ENCODE results near the gene SNX4.
"Not testable (repeated sequence)": the region's sequence is repeated elsewhere in the genome, so short reads cannot be mapped to it uniquely, and the experiment has no call there.

SNX4 gene

GRCh38 chr3:125519678-125520562, at the start of gene SNX4:
Gene SNX4, minus strand, starts transcription at chr3:125520202. Its CDS starts 30 bp downstream, at chr3:125520172.
- in situ Hi-C loops (cut with MboI; ENCODE audit: low sequenced_read_pairs), result no loop called here

- in situ Hi-C loops (cut with MboI; ENCODE audit: low sequenced_read_pairs), result no loop called here
Measured at GRCh38 chr3:125556314-125556713, 36.3 kb upstream of the SNX4 start.

- in situ Hi-C loops (cut with MboI; ENCODE audit: low sequenced_read_pairs), result no loop called here
Measured at GRCh38 chr3:125552401-125552800, 32.4 kb upstream of the SNX4 start.

- in situ Hi-C loops (cut with MboI; ENCODE audit: low sequenced_read_pairs), result no loop called here
Measured at GRCh38 chr3:125528920-125529319, 8.9 kb upstream of the SNX4 start.

GRCh38 chr3:125525153-125525552, 5.2 kb upstream of the SNX4 start:
- in situ Hi-C loops (cut with MboI; ENCODE audit: low sequenced_read_pairs), result no loop called here

GRCh38 chr3:125520563-125520919, 539 bp upstream of the SNX4 start:
- in situ Hi-C loops (cut with MboI; ENCODE audit: low sequenced_read_pairs), result not testable (repeated sequence)

GRCh38 chr3:125515421-125515820, 4.6 kb downstream of the SNX4 start:
- in situ Hi-C loops (cut with MboI; ENCODE audit: low sequenced_read_pairs), result no loop called here

- in situ Hi-C loops (cut with MboI; ENCODE audit: low sequenced_read_pairs), result no loop called here
Measured at GRCh38 chr3:125513490-125514115, 6.4 kb downstream of the SNX4 start.

- in situ Hi-C loops (cut with MboI; ENCODE audit: low sequenced_read_pairs), result no loop called here
Measured at GRCh38 chr3:125512135-125512920, 7.7 kb downstream of the SNX4 start.

- in situ Hi-C loops (cut with MboI; ENCODE audit: low sequenced_read_pairs), result no loop called here
Measured at GRCh38 chr3:125511420-125512118, 8.4 kb downstream of the SNX4 start.

GRCh38 chr3:125507128-125507527, 12.9 kb downstream of the SNX4 start:
- in situ Hi-C loops (cut with MboI; ENCODE audit: low sequenced_read_pairs), result no loop called here

GRCh38 chr3:125498630-125499029, 21.4 kb downstream of the SNX4 start:
- in situ Hi-C loops (cut with MboI; ENCODE audit: low sequenced_read_pairs), result no loop called here

GRCh38 chr3:125496701-125497100, 23.3 kb downstream of the SNX4 start:
- in situ Hi-C loops (cut with MboI; ENCODE audit: low sequenced_read_pairs), result no loop called here

- in situ Hi-C loops (cut with MboI; ENCODE audit: low sequenced_read_pairs), result no loop called here
Measured at GRCh38 chr3:125482406-125482805, 37.6 kb downstream of the SNX4 start.

GRCh38 chr3:125481786-125482185, 38.2 kb downstream of the SNX4 start:
- in situ Hi-C loops (cut with MboI; ENCODE audit: low sequenced_read_pairs), result no loop called here

GRCh38 chr3:125481375-125481759, 38.6 kb downstream of the SNX4 start:
- in situ Hi-C loops (cut with MboI; ENCODE audit: low sequenced_read_pairs), result not testable (repeated sequence)

- in situ Hi-C loops (cut with MboI; ENCODE audit: low sequenced_read_pairs), result no loop called here
Measured at GRCh38 chr3:125480656-125481374, 39.2 kb downstream of the SNX4 start.

- in situ Hi-C loops (cut with MboI; ENCODE audit: low sequenced_read_pairs), result no loop called here
Measured at GRCh38 chr3:125479091-125479490, 40.9 kb downstream of the SNX4 start.

GRCh38 chr3:125478326-125478725, 41.7 kb downstream of the SNX4 start:
- in situ Hi-C loops (cut with MboI; ENCODE audit: low sequenced_read_pairs), result no loop called here

GRCh38 chr3:125477701-125478100, 42.3 kb downstream of the SNX4 start:
- in situ Hi-C loops (cut with MboI; ENCODE audit: low sequenced_read_pairs), result no loop called here

Measured in HL-60/S4 (cell line).